Calu3 (cell line): Measurements from ENCODE around the gene OR1L8. TPM values are rescaled to one million over a fixed set of nuclear protein-coding genes. Genes with fewer than 3 reads are reported as not detected.
"Not testable (repeated sequence)": the region's sequence is repeated elsewhere in the genome, so short reads cannot be mapped to it uniquely, and the experiment has no call there.

ENCODE experiments used
- Bru-seq: library from RNA; stranded (reverse); fragments of 400-500 nt; gene quantifications from one replicate; lab custom pipeline; 2021; lab: Mats Ljungman, UMichigan
- BruChase-seq, 2 experiments: library from RNA; stranded (reverse); fragments of 400-500 nt; gene quantifications; one replicate each; lab custom pipeline; 2021; lab: Mats Ljungman, UMichigan
- BruUV-seq: library from RNA; stranded (reverse); fragments of 400-500 nt; replicated peaks from 2 replicates; lab custom pipeline; 2021; lab: Mats Ljungman, UMichigan
- CTCF ChIA-PET: fragments of 300-600 bp; sonication (Branson Sonifier 250); formaldehyde crosslinking; loops from one replicate; lab custom pipeline; 2022; ENCODE audit warnings: antibody characterized with exemption; lab: Charles Lee
- DNase-seq: peaks from one replicate; pipeline ENCODE4 v3.0.0; 2022
- H3K27ac Mint-ChIP-seq: one replicate; pipeline ENCODE4 v1.8.0; 2022; ENCODE audit warnings: mixed read lengths; ENCODE audit not compliant: unreplicated experiment
- H3K27me3 Mint-ChIP-seq: one replicate; pipeline ENCODE4 v1.8.0; 2022; ENCODE audit warnings: mixed read lengths; ENCODE audit not compliant: unreplicated experiment
- H3K36me3 Mint-ChIP-seq: one replicate; pipeline ENCODE4 v1.8.0; 2022; ENCODE audit warnings: mild to moderate bottlenecking, moderate library complexity, mixed read lengths; ENCODE audit not compliant: insufficient read depth, unreplicated experiment
- H3K4me1 Mint-ChIP-seq: one replicate; pipeline ENCODE4 v1.8.0; 2022; ENCODE audit warnings: mild to moderate bottlenecking, low read depth, mixed read lengths; ENCODE audit not compliant: unreplicated experiment
- H3K4me3 Mint-ChIP-seq: one replicate; pipeline ENCODE4 v1.8.0; 2022; ENCODE audit warnings: mild to moderate bottlenecking, low read depth, moderate library complexity, mixed read lengths; ENCODE audit not compliant: unreplicated experiment
- H3K9me3 Mint-ChIP-seq: one replicate; pipeline ENCODE4 v1.8.0; 2022; ENCODE audit warnings: low read depth, mixed read lengths; ENCODE audit not compliant: unreplicated experiment
- intact Hi-C: fragments of 100-400 bp; cut with micrococcal nuclease; formaldehyde crosslinking; loops from one replicate; pipeline ENCODE4 v1.10.0; 2022; ENCODE audit not compliant: unreplicated experiment
- long read RNA-seq: library from polyadenylated mRNA; stranded (forward); transcript quantifications from one replicate; pipeline ENCODE4 v2.0.0, GENCODE V29; 2022
- total RNA-seq: library from RNA; stranded (reverse); gene quantifications from 2 replicates; pipeline ENCODE4 v1.2.3, GENCODE V29; 2022
- TF ChIP-seq, protein P1 (sequence below): fragments of 200-600 bp; IDR thresholded peaks from one replicate; pipeline ENCODE4 v1.8.0; 2022; ENCODE audit warnings: antibody characterized with exemption; ENCODE audit not compliant: unreplicated experiment

Gene OR1L8, protein sequence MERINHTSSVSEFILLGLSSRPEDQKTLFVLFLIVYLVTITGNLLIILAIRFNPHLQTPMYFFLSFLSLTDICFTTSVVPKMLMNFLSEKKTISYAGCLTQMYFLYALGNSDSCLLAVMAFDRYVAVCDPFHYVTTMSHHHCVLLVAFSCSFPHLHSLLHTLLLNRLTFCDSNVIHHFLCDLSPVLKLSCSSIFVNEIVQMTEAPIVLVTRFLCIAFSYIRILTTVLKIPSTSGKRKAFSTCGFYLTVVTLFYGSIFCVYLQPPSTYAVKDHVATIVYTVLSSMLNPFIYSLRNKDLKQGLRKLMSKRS
- total RNA-seq: not detected in 2 replicates
- percentile 12 among the genes with signal in this experiment for Bru-seq, nascent RNA
- percentile 12 among the genes with signal in this experiment for BruChase-seq, experiment 1, labeled RNA remaining after a 6-hour chase
- percentile 8 among the genes with signal in this experiment for BruChase-seq, experiment 2, labeled RNA remaining after a 2-hour chase
- long read RNA-seq: 0 reads

DNA sequence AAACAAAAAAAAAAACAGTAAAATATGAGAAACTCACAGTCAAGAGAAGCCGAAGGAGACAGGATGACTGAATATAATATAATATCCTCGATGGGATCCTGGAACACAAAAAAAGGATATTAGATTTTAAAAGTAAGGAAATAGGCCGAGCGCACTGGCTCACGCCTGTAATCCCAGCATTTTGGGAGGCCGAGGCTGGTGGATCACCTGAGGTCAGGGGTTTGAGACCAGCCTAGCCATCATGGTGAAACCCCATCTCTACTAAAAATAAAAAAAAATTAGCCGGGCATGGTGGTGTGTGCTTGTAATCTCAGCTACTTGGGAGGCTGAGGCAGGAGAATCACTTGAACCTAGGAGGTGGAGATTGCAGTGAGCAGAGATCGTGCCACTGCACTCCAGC, at the start of gene OR1L8:
TSS of gene OR1L8 (minus strand) at position 101 of the 400 bp plus-strand sequence. CDS start 14,907 bp downstream, outside the sequence.
- H3K4me3 Mint-ChIP-seq, intact Hi-C loops, H3K4me1 Mint-ChIP-seq, DNase-seq, BruUV-seq, H3K9me3 Mint-ChIP-seq, H3K27me3 Mint-ChIP-seq, H3K36me3 Mint-ChIP-seq, CTCF ChIA-PET, H3K27ac Mint-ChIP-seq: not testable (repeated sequence)

GRCh38 chr9:122619996-122620395, 36.8 kb upstream of the OR1L8 start:
- TF ChIP-seq, protein P1, sequence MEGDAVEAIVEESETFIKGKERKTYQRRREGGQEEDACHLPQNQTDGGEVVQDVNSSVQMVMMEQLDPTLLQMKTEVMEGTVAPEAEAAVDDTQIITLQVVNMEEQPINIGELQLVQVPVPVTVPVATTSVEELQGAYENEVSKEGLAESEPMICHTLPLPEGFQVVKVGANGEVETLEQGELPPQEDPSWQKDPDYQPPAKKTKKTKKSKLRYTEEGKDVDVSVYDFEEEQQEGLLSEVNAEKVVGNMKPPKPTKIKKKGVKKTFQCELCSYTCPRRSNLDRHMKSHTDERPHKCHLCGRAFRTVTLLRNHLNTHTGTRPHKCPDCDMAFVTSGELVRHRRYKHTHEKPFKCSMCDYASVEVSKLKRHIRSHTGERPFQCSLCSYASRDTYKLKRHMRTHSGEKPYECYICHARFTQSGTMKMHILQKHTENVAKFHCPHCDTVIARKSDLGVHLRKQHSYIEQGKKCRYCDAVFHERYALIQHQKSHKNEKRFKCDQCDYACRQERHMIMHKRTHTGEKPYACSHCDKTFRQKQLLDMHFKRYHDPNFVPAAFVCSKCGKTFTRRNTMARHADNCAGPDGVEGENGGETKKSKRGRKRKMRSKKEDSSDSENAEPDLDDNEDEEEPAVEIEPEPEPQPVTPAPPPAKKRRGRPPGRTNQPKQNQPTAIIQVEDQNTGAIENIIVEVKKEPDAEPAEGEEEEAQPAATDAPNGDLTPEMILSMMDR: no peak
- no TSS peak for BruUV-seq
- no peak overlapping the region for H3K27ac Mint-ChIP-seq
- no peak for DNase-seq
- CTCF ChIA-PET: no interaction called here
- intact Hi-C loops: no loop called here
- H3K36me3 Mint-ChIP-seq: no peaks in the 10 kb centered on the region
- no peak overlapping the region for H3K4me3 Mint-ChIP-seq
- H3K4me1 Mint-ChIP-seq: no peaks in the 10 kb centered on the region
- peaks cover 47% of the 10 kb centered on the region for H3K27me3 Mint-ChIP-seq
- no peaks in the 10 kb centered on the region for H3K9me3 Mint-ChIP-seq

- no peaks in the 10 kb centered on the region for H3K4me1 Mint-ChIP-seq
- BruUV-seq: no TSS peak
These were observed 31.2 kb upstream of the OR1L8 start, which contains the start of gene OR1Q1 for GRCh38 chr9:122614362-122614761. TSS of gene OR1Q1 (plus strand) at chr9:122614738. CDS start at chr9:122614738, 0 bp downstream.

DNA sequence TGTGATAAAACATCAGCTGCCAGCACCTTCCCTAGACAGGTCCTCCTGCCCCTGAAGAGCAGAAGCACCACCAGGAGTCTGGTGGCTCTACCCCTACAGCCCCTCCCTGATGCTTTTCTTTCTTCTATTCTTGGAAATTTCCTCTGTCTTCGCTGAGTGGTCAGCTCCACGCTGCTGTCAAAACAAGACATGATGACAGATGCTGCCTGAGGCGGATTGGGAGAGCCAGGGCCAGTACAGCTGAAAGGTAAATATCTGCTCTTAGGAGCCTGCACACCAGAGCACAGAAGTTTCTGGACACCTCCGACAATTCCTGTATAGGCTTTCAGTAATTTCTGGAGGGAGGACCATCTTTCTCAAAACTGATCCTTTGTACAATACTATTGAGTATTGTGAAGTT, 26.6 kb upstream of the OR1L8 start:
- no peaks in the 10 kb centered on the region for H3K9me3 Mint-ChIP-seq
- H3K27me3 Mint-ChIP-seq: peaks cover 42% of the 10 kb centered on the region
- CTCF ChIA-PET: interaction anchor here (0.5 kb wide), 1 partner anchor 874 kb away, joined by 4 read pairs; no protein-coding TSS in a partner anchor
- no peak for DNase-seq
- TF ChIP-seq, protein P1: no peak
- H3K36me3 Mint-ChIP-seq: no peaks in the 10 kb centered on the region
- no peak overlapping the region for H3K27ac Mint-ChIP-seq
- BruUV-seq: no TSS peak
- H3K4me3 Mint-ChIP-seq: no peak overlapping the region
- H3K4me1 Mint-ChIP-seq: no peaks in the 10 kb centered on the region
- intact Hi-C loops: no loop called here

More at GRCh38 chr9:122614362-122614761, 31.2 kb upstream of the OR1L8 start, which contains the start of gene OR1Q1:
- H3K36me3 Mint-ChIP-seq: no peaks in the 10 kb centered on the region
- H3K27me3 Mint-ChIP-seq: peaks cover 47% of the 10 kb centered on the region
- TF ChIP-seq, protein P1: no peak
- intact Hi-C loops: no loop called here
- H3K27ac Mint-ChIP-seq: no peak within 1 kb of the TSS
- H3K4me3 Mint-ChIP-seq: no peak within 1 kb of the TSS
- no peak for DNase-seq
- no peaks in the 10 kb centered on the region for H3K9me3 Mint-ChIP-seq
- CTCF ChIA-PET: no interaction called here
